Endothelial cell of umbilical vein (primary cell): ENCODE data around the gene EFCAB8. TPM values are rescaled to one million over a fixed set of nuclear protein-coding genes. Genes with fewer than 3 reads are reported as not detected.

ENCODE experiments used
- BruUV-seq: library from RNA; stranded (reverse); fragments of 400-500 nt; replicated peaks from 2 replicates; lab custom pipeline; 2021; lab: Mats Ljungman, UMichigan
- CTCF ChIA-PET: fragments of 300-600, 350-600 bp; sonication (Branson Sonifier 250); formaldehyde crosslinking; loops from one replicate; lab custom pipeline; 2021; ENCODE audit warnings: antibody characterized with exemption, inconsistent platforms; lab: Charles Lee
- POLR2A ChIA-PET: fragments of 300-600, 350-600 bp; sonication (Branson Sonifier 250); formaldehyde crosslinking; loops from one replicate; lab custom pipeline; 2021; ENCODE audit warnings: antibody characterized with exemption, inconsistent platforms; lab: Charles Lee
- DNase-seq: peaks from one replicate; pipeline ENCODE4 v3.0.0-alpha.2; 2011; ENCODE audit warnings: low read depth, low spot score
- FAIRE-seq: peaks from 2 replicates; lab custom pipeline; 2011; peaks lifted over from hg19 to GRCh38; lab: Jason Lieb, UNC
- H2AFZ ChIP-seq: 2 replicates; pipeline ENCODE4 v1.6.0; 2012; ENCODE audit warnings: low read depth, low read length, control low read depth, inconsistent platforms
- H3K27ac ChIP-seq: 2 replicates; pipeline ENCODE4 v1.5.1; 2011; ENCODE audit warnings: low read depth, mild to moderate bottlenecking, control low read depth, low read length, moderate library complexity; ENCODE audit not compliant: insufficient read depth
- H3K27me3 ChIP-seq, 2 experiments: 2 replicates each; pipeline versions ENCODE4 v1.6.0 to v1.6.1; 2011; ENCODE audit warnings: low read length in 2 of 2, mixed read lengths in 1 of 2; ENCODE audit not compliant: control insufficient read depth in 2 of 2, insufficient read depth in 2 of 2
- H3K36me3 ChIP-seq, 2 experiments: 2 replicates in 1 of 2; 3 replicates in 1 of 2; pipeline ENCODE4 v1.5.1; 2011; ENCODE audit warnings: low read length in 2 of 2, mild to moderate bottlenecking in 1 of 2, moderate library complexity in 1 of 2; ENCODE audit not compliant: control insufficient read depth in 2 of 2, insufficient read depth in 2 of 2; ENCODE audit errors: extremely low read depth in 1 of 2
- H3K4me1 ChIP-seq: 3 replicates; pipeline ENCODE4 v1.5.1; 2011; ENCODE audit warnings: mild to moderate bottlenecking, low read length; ENCODE audit not compliant: control insufficient read depth, insufficient read depth; ENCODE audit errors: extremely low read depth
- H3K4me2 ChIP-seq: 2 replicates; pipeline ENCODE4 v1.6.1; 2011; ENCODE audit warnings: low read length, control low read depth, mixed read lengths; ENCODE audit not compliant: insufficient read depth
- H3K4me3 ChIP-seq, 3 experiments: fragments of 200-600 bp in 1 of 3; sonication (generic), shearing (Covaris generic) in 1 of 3; replicated peaks in 1 of 3; 2 replicates each; pipeline ENCODE4 v1.5.1; 2011 to 2016; ENCODE audit warnings: control low read depth in 3 of 3, low read length in 3 of 3, mild to moderate bottlenecking in 2 of 3, inconsistent platforms in 1 of 3, low read depth in 1 of 3, moderate library complexity in 1 of 3; ENCODE audit not compliant: insufficient read depth in 1 of 3
- H3K79me2 ChIP-seq: 2 replicates; pipeline ENCODE4 v1.6.0; 2012; ENCODE audit warnings: low read length, inconsistent platforms; ENCODE audit not compliant: control insufficient read depth, insufficient read depth
- H3K9ac ChIP-seq: replicated peaks from 2 replicates; pipeline ENCODE3; 2011; ENCODE audit warnings: low read length, control low read depth; ENCODE audit not compliant: insufficient read depth; ENCODE audit errors: extremely low read depth
- H3K9me1 ChIP-seq: replicated peaks from 3 replicates; pipeline ENCODE4 v1.6.0; 2011; ENCODE audit warnings: mild to moderate bottlenecking, low read length; ENCODE audit not compliant: control insufficient read depth, insufficient read depth; ENCODE audit errors: extremely low read depth
- H3K9me3 ChIP-seq: replicated peaks from 2 replicates; pipeline ENCODE4 v1.5.1; 2012; ENCODE audit warnings: low read length, inconsistent platforms; ENCODE audit not compliant: control insufficient read depth, insufficient read depth
- H4K20me1 ChIP-seq: replicated peaks from 2 replicates; pipeline ENCODE3; 2011; ENCODE audit warnings: mild to moderate bottlenecking, low read length; ENCODE audit not compliant: control insufficient read depth, insufficient read depth; ENCODE audit errors: extremely low read depth
- CTCF ChIP-seq, 2 donors: IDR thresholded peaks; 1 replicate in 1 of 2; 2 replicates in 1 of 2; pipeline ENCODE4 v1.5.1; 2011; ENCODE audit warnings: low read length in 2 of 2, mild to moderate bottlenecking in 2 of 2, moderate library complexity in 2 of 2, control low read depth in 1 of 2, inconsistent platforms in 1 of 2, low read depth in 1 of 2; ENCODE audit not compliant: insufficient read depth in 1 of 2; ENCODE audit errors: extremely low read depth in 1 of 2
- EZH2 ChIP-seq: IDR thresholded peaks from 2 replicates; pipeline ENCODE4 v1.6.1; 2012; ENCODE audit warnings: borderline replicate concordance, low read depth, mild to moderate bottlenecking, moderate library complexity, low read length, inconsistent platforms; ENCODE audit not compliant: severe bottlenecking
- FOS ChIP-seq: IDR thresholded peaks from 2 replicates; pipeline ENCODE4 v1.6.1; 2011; ENCODE audit warnings: mild to moderate bottlenecking, low read length, moderate library complexity, borderline replicate concordance; ENCODE audit not compliant: insufficient read depth
- GATA2 ChIP-seq: IDR thresholded peaks from 2 replicates; pipeline ENCODE4 v1.7.0; 2011; ENCODE audit warnings: low read depth, mild to moderate bottlenecking, moderate library complexity, mixed read lengths, low read length; ENCODE audit not compliant: insufficient read length, insufficient read depth
- JUN ChIP-seq: IDR thresholded peaks from 2 replicates; pipeline ENCODE4 v1.6.1; 2011; ENCODE audit warnings: borderline replicate concordance, low read depth; ENCODE audit not compliant: insufficient read length, insufficient read depth
- MYC ChIP-seq: IDR thresholded peaks from one replicate; pipeline ENCODE4 v1.6.1; 2011; ENCODE audit warnings: mild to moderate bottlenecking, low read depth, low read length
- POLR2A ChIP-seq: IDR thresholded peaks from 2 replicates; pipeline ENCODE4 v1.6.1; 2012; ENCODE audit warnings: low read depth, mild to moderate bottlenecking, control low read depth, low read length
- POLR2AphosphoS5 ChIP-seq: IDR thresholded peaks from 2 replicates; pipeline ENCODE4 v1.6.1; 2012; ENCODE audit warnings: low read depth, mild to moderate bottlenecking, control low read depth, low read length, moderate library complexity; ENCODE audit not compliant: insufficient read depth
- dilution Hi-C: fragments of 300-500 bp; cut with MboI; formaldehyde crosslinking; loops from one replicate; pipeline ENCODE4 v1.15.0; 2019; ENCODE audit warnings: low sequenced_read_pairs; ENCODE audit not compliant: extremely low pct_ligation_motif_present
- intact Hi-C: fragments of 100-400 bp; cut with micrococcal nuclease; formaldehyde crosslinking; loops from one replicate; pipeline ENCODE4 v1.10.0; 2022
- polyA plus RNA-seq, 4 experiments: library from polyadenylated mRNA; depleted of rRNA in 3 of 4; stranded (reverse) in 3 of 4; unstranded in 1 of 4; fragments of >200 nt; gene quantifications; 2 replicates each; pipeline versions ENCODE4 v1.2.1 to v1.2.3, GENCODE V29; 2011 to 2012; ENCODE audit warnings: missing spikeins in 1 of 4
- total RNA-seq: library from RNA; stranded (reverse); gene quantifications from 2 replicates; pipeline ENCODE4 v1.2.3, GENCODE V29; 2021
- TF ChIP-seq, protein P1 (sequence below): IDR thresholded peaks from 2 replicates; pipeline ENCODE4 v1.6.1; 2011; ENCODE audit not compliant: insufficient read depth, insufficient read length

Gene EFCAB8
- total and polyA plus RNA-seq, 2 donors (not counting 3 experiments of a cell fraction or from before 2014, with no cell fraction given): 0.01 to 0.31 TPM

GRCh38 chr20:32811886-32812285 is 46.8 kb upstream of the EFCAB8 start:
- H3K9me1 ChIP-seq: no peaks in the 10 kb centered on the region
- no peak overlapping the region for H3K27ac ChIP-seq
- FAIRE-seq: no peak
- dilution Hi-C loops (no loop called here), intact Hi-C loops (no loop called here)
- ChIA-PET POLR2A (no interaction called here), CTCF (interaction anchor here (0.7 kb wide), 1 partner anchor 138 kb away, joined by 3 read pairs; the partner anchor contains the start of gene C20orf203)
- H2AFZ ChIP-seq: no peak overlapping the region
- no peak overlapping the region for H3K4me2 ChIP-seq
- no peaks in the 10 kb centered on the region for H3K79me2 ChIP-seq
- H3K9me3 ChIP-seq: no peaks in the 10 kb centered on the region
- H3K27me3 ChIP-seq: no peaks in the 10 kb centered on the region
- no peak overlapping the region for H3K9ac ChIP-seq
- no peak for DNase-seq
- H3K4me3 ChIP-seq: no peak overlapping the region
- no peak for TF ChIP-seq POLR2AphosphoS5
- TF ChIP-seq FOS: no peak
- TF ChIP-seq CTCF (IDR thresholded peaks at IDR 0.05; ENCODE audit: extremely low read depth in 1 of 2, insufficient read depth in 1 of 2, low read depth in 1 of 2, low read length in 2 of 2): no peak
- TF ChIP-seq MYC: no peak
- no peak for TF ChIP-seq POLR2A
- TF ChIP-seq, protein P1, sequence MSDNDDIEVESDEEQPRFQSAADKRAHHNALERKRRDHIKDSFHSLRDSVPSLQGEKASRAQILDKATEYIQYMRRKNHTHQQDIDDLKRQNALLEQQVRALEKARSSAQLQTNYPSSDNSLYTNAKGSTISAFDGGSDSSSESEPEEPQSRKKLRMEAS: no peak
- no peak for TF ChIP-seq EZH2
- TF ChIP-seq GATA2: no peak
- TF ChIP-seq JUN: no peak
- no peaks in the 10 kb centered on the region for H3K4me1 ChIP-seq
- no TSS peak for BruUV-seq
- H4K20me1 ChIP-seq: no peaks in the 10 kb centered on the region
- peaks cover 0 to 7% of the 10 kb centered on the region in 2 experiments for H3K36me3 ChIP-seq
